Gastrocnemius medialis (tissue), 4 donors: ENCODE data around the gene TNRC6A. TPM values are rescaled to one million over a fixed set of nuclear protein-coding genes. Genes with fewer than 3 reads are reported as not detected.
"Not testable (repeated sequence)": the region's sequence is repeated elsewhere in the genome, so short reads cannot be mapped to it uniquely, and the experiment has no call there.

Source experiments
- ATAC-seq, 2 donors: fragments of 150-250 bp; one replicate each; pipeline ENCODE4 v1.9.1; 2016
- DNase-seq, 2 donors: peaks; one replicate each; pipeline ENCODE4 v3.0.0-alpha.2; 2019
- H3K27ac ChIP-seq, 4 donors: fragments of 200-600 bp; sonication (generic); 1 replicate in 1 of 4; 2 replicates in 3 of 4; pipeline ENCODE4 v1.5.1; 2016 to 2018; ENCODE audit warnings: mild to moderate bottlenecking in 2 of 4, moderate library complexity in 1 of 4
- H3K27me3 ChIP-seq, 3 donors: fragments of 200-600 bp; sonication (generic) in 2 of 3; 1 replicate in 1 of 3; 2 replicates in 2 of 3; pipeline versions ENCODE4 v1.5.1 to v1.6.0; 2016 to 2019; ENCODE audit warnings: mild to moderate bottlenecking in 1 of 3, moderate library complexity in 1 of 3
- H3K36me3 ChIP-seq, 2 donors: fragments of 200-600 bp; sonication (generic) in 1 of 2; one replicate each; pipeline ENCODE4 v1.5.1; 2017 to 2018
- H3K4me1 ChIP-seq, 2 donors: fragments of 200-600 bp; sonication (generic) in 1 of 2; one replicate each; pipeline ENCODE4 v1.5.1; 2016 to 2017; ENCODE audit warnings: mild to moderate bottlenecking in 2 of 2
- H3K4me3 ChIP-seq, 4 donors: fragments of 200-600 bp; sonication (generic) in 3 of 4; 1 replicate in 1 of 4; 2 replicates in 3 of 4; pipeline ENCODE4 v1.5.1; 2016 to 2019; ENCODE audit warnings: mild to moderate bottlenecking in 2 of 4
- H3K9me3 ChIP-seq, 3 donors: fragments of 200-600 bp; sonication (generic) in 2 of 3; 1 replicate in 1 of 3; 2 replicates in 2 of 3; pipeline ENCODE4 v1.5.1; 2016 to 2019
- CTCF ChIP-seq, 5 experiments: fragments of 450-650 bp in 3 of 5; fragments of 200-600 bp in 2 of 5; sonication (generic) in 2 of 5; IDR thresholded peaks in 4 of 5; conservative IDR thresholded peaks in 1 of 5; 1 replicate in 4 of 5; 2 replicates in 1 of 5; pipeline ENCODE4 v1.5.1; 2016 to 2019; ENCODE audit warnings: antibody characterized with exemption in 5 of 5, mild to moderate bottlenecking in 3 of 5, moderate library complexity in 3 of 5
- POLR2A ChIP-seq, 2 donors: fragments of 450-650 bp; IDR thresholded peaks; one replicate each; pipeline ENCODE4 v1.6.1; 2017; ENCODE audit warnings: antibody characterized with exemption in 2 of 2, mild to moderate bottlenecking in 2 of 2, moderate library complexity in 2 of 2
- in situ Hi-C, 4 donors: fragments of 200-750 bp; cut with MboI; loops; one replicate each; pipeline versions ENCODE4 v1.15.0 to v1.8.0; 2017; ENCODE audit warnings: low sequenced_read_pairs in 4 of 4
- intact Hi-C: fragments of 100-400 bp; cut with DNase I; formaldehyde crosslinking; loops from one replicate; pipeline ENCODE4 v1.15.1; 2023; ENCODE audit warnings: low total_unique reads
- total RNA-seq, 4 donors: library from RNA; depleted of rRNA; stranded (reverse); fragments of >200 nt; gene quantifications; one replicate each; pipeline versions ENCODE4 v1.1.0 to v1.2.3, GENCODE V29; 2016

Gene TNRC6A
- total RNA-seq, 4 donors from 2014 or later: 16.9 to 26.0 (median 23.1) TPM

DNA sequence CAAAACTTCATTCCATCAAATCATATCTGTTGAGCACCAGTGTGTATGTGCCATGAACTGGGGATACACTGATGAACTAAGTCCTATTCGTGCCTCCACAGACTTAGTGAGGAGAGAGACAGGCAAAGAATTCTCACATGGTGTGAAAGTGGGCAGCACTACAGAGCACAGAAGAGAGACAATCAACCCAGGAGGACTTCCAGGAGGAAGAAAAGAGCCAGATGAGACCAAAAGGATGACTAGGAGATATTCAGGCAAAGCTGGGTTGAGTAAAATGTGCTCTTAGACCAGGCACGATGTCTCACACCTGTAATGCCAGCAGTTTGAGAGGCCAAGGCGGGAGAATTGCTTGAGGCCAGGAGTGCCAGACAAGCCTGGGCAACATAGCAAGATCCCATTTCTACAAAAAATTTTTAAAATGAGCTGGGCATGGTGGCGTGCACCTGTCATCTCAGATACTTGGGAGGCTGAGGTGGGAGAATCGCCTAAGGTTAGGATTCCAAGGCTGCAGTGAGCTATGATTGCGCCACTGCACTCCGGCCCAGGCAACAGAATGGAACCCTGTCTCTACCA lies 30.2 kb upstream of the TNRC6A start:
- Histone ChIP-seq H3K4me3 (no peak overlapping the region), H3K36me3 (no peaks in the 10 kb centered on the region), H3K4me1 (peaks cover 16 to 23% of the 10 kb centered on the region in 2 donors), H3K27ac (peak overlapping the region; percentile 74 to 92 (median 85)), H3K27me3 (no peaks in the 10 kb centered on the region), H3K9me3 (no peaks in the 10 kb centered on the region)
- ATAC-seq: no peak
- no peak for DNase-seq
- in situ Hi-C loops: no loop called here
- intact Hi-C loops: no loop called here
- TF ChIP-seq POLR2A (IDR thresholded peaks at IDR 0.05): no peak
- no peak for TF ChIP-seq CTCF (IDR thresholded peaks at IDR 0.05 in 4 of 5, conservative IDR thresholded peaks at IDR 0.05 in 1 of 5)

DNA sequence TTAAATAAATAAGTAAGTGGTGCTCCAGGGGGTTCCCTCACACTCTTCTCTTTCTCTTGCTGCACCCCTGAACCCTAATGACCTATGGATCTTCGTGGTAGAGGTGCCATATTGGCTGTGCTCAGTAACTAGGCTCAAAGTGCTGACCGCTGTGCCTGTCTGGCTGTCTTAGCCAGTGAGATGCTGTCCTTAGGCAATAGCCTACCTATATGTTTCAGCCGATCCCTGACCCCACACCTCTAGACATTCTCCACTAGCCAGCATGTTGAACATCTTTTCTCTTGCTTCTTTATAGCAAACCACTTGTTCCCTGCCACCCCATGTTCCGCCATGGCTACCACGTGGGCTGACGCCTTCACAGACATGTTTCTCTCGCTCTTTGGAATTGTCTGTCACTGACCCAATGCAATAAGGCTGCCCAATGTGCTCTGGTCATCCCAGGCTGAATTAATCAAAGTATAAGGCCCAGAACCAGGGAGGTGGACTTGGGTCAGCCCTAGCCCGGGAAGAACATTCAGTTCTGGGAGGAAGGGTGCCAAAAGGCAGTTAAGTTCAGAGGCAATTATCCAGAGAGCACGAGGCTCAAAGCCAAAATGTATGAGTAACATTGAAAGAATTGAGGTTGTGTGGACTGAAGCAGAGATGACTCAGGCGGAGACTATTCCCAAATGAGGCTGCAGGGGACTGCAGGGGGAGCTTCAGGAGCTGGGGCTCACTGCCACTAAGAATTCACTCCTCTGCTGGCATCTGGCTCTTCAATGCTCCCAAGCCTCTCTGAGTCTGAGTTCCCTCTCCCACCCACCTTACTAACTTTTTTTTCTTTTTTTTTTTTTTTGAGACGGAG lies 28.7 kb upstream of the TNRC6A start:
- Histone ChIP-seq H3K4me3 (peak overlapping the region in 3 of 4 donors; percentile 1 to 38 (median 27)), H3K27ac (peak overlapping the region; percentile 74 to 92 (median 85)), H3K9me3 (no peaks in the 10 kb centered on the region), H3K4me1 (peaks cover 16 to 23% of the 10 kb centered on the region in 2 donors), H3K27me3 (no peaks in the 10 kb centered on the region), H3K36me3 (no peaks in the 10 kb centered on the region)
- DNase-seq: peak; percentile 86 to 92
- ATAC-seq: peak; percentile 99
- intact Hi-C loops: loop anchor here (2.0 to 10.0 kb wide), 2 partner anchors 76 to 156 kb away; no protein-coding TSS in a partner anchor
- in situ Hi-C loops: no loop called here
- TF ChIP-seq CTCF (IDR thresholded peaks at IDR 0.05 in 4 of 5, conservative IDR thresholded peaks at IDR 0.05 in 1 of 5) (peak in 3 of 5 experiments; percentile 31 to 43 (median 35)), POLR2A (IDR thresholded peaks at IDR 0.05) (no peak)

DNA sequence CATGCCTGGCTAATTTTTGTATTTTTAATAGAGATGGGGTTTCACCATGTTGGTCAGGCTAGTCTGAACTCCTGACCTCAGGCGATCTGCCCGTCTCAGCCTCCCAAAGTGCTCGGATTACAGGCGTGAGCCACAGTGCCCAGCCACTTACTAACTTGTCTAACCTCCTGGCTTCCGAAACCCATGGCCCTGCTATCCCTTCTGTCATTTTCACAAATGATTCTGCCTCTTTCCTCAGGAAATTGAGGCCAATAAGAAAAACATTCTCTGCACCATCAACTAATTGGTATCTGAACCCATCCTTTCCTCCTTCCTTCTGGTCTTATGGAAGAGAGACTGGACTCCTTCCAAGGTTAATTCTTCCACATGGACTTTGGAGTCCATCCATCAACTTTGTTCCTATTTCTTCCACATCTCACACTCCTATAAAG lies 27.9 kb upstream of the TNRC6A start:
- TF ChIP-seq POLR2A (IDR thresholded peaks at IDR 0.05) (no peak), CTCF (IDR thresholded peaks at IDR 0.05 in 4 of 5, conservative IDR thresholded peaks at IDR 0.05 in 1 of 5) (no peak)
- Histone ChIP-seq H3K9me3 (no peaks in the 10 kb centered on the region), H3K27ac (peak overlapping the region; percentile 74 to 92 (median 85)), H3K27me3 (no peaks in the 10 kb centered on the region), H3K4me1 (peaks cover 16 to 23% of the 10 kb centered on the region in 2 donors), H3K36me3 (no peaks in the 10 kb centered on the region), H3K4me3 (peak overlapping the region in 3 of 4 donors; percentile 1 to 38 (median 27))
- ATAC-seq: peak; percentile 48 to 58
- in situ Hi-C loops (no loop called here), intact Hi-C loops (loop anchor here (2.0 to 10.0 kb wide), 2 partner anchors 75 to 157 kb away; no protein-coding TSS in a partner anchor)
- DNase-seq: peak; percentile 32 to 80

DNA sequence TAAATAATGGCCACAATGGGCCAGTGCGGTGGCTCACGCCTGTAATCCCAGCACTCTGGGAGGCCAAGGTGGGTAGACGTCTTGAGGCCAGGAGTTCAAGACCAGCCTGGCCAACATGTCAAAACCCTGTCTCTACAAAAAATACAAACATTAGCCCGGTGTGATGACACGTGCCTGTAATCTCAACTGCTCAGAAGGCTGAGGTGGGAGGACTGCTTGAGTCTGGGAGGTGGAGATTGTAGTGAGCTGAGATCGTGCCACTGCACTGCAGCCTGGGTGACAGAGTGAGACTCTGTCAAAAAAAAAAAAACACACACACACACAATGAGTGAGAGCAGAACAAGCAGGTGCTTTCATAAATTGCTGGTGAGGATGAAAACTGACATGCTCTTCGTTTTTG lies 21.7 kb upstream of the TNRC6A start:
- ATAC-seq, in situ Hi-C loops, H3K4me1 ChIP-seq, H3K27ac ChIP-seq, H3K9me3 ChIP-seq, H3K36me3 ChIP-seq, DNase-seq, H3K4me3 ChIP-seq, H3K27me3 ChIP-seq: not testable (repeated sequence)
- intact Hi-C loops: loop anchor here (10.0 kb wide), 1 partner anchor 163 kb away; no protein-coding TSS in a partner anchor

DNA sequence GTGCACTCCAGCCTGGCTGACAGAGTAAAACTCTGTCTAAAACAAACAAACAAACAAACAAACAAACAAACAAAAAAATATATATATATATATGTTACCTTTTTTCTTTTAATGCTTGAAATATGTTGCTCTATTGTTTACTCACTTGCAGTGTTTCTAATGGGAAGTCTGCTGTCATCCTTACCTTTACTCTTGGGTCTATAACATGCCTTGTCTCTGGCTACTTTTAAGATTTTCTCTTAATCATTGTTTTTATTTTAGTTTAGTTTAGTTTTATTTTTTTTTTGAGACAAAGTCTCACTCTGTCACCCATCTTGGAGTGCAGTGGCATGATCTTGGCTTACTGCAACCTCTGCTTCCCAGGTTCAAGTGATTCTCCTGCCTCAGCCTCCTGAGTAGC lies 16.1 kb upstream of the TNRC6A start:
- ATAC-seq: no peak
- in situ Hi-C loops (no loop called here), intact Hi-C loops (no loop called here)
- H3K27me3 ChIP-seq: no peaks in the 10 kb centered on the region
- H3K4me3 ChIP-seq: no peak overlapping the region
- H3K9me3 ChIP-seq: no peaks in the 10 kb centered on the region
- H3K27ac ChIP-seq: no peak overlapping the region
- no peaks in the 10 kb centered on the region for H3K36me3 ChIP-seq
- no peaks in the 10 kb centered on the region for H3K4me1 ChIP-seq
- TF ChIP-seq POLR2A (IDR thresholded peaks at IDR 0.05): no peak
- TF ChIP-seq CTCF (IDR thresholded peaks at IDR 0.05 in 4 of 5, conservative IDR thresholded peaks at IDR 0.05 in 1 of 5): no peak
- DNase-seq: no peak
